Activated T-cell treated with anti-CD3 and anti-CD28 coated beads for 4 hours (primary cell): Measurements from ENCODE around the gene SIPA1L3.
"Not testable (repeated sequence)": the region's sequence is repeated elsewhere in the genome, so short reads cannot be mapped to it uniquely, and the experiment has no call there.

Experiments used
- DNase-seq: peaks from one replicate; pipeline ENCODE4 v3.0.0-alpha.2; 2020

Gene SIPA1L3

DNA sequence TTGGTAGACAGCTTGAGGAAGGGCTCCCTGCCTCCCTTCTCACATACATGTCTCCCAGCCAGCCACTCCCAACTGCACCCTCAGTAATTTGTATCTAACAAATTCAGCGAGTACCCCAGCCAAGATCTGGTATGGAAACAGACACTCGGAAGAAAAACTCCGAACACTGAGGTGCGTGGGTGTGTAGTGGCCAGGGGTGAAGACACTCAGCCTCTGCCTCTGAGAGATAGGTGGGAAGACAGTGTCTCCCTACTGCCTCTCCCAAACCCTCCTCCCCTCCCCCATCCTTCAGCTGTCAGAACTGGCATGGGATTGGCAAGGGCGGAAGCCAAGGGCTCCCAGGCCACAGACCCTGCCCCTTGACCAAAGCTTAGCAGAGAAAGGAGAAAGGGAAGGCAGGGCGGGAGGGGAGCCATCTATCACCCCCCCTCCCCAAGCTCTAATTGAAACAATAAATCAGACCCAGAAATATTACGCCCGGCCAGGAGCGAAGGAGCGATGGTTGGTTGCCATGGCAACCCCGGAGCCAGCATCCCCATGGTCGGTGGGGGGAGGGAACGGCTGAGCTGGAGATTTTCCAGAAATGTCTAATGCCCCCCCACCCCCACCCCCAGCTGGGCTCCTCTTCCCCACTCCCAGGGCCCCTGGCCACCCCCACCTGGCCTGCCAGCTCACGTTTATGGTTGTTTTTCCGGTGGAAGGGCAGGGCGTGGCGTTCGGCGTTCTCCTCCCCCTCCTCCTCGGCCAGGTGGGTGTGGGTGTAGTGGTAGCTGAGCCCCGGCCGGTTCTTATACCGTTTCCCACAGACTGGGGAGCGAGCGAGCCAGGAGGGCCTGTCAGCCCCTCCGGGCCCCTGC lies 310.0 kb downstream of the SIPA1L3 start:
- DNase-seq, result no peak

DNA sequence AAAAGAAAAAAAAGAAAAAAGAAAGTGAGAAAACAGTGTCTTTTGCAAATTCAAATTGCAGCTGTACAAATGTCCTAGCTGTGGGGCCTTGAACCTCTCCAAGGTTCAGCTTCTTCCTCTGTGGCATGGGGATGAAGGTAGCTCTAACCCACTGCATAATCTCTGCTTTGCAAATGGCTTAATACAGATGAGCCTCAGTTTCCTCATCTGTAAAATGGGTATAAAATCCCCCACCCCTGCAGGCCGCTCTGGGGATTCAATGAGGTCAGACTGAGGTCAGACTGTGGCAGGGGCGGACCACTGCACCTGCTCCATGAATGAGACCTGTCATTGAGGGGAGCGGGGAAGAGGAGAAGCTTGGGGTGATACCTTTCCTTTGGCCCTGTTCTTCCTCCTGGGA lies 311.2 kb downstream of the SIPA1L3 start:
- DNase-seq, result no peak

DNA sequence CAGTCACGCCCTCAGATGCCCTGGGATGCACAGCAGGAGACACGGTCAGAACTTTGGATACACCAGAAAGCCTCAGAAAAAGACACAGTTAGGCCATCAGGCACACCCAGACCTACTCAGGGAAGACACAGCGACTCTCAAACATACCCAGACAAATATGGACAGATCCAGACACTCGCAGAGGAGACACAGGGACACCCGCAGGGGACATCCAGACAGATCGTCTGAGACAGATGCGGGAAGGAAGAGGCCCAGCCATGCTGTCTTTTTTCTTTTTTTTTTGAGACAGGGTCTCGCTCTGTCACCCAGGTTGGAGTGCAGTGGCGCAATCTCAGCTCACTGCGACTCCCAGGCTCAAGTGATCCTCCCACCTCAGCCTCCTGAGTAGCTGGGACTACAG lies 312.2 kb downstream of the SIPA1L3 start:
- no peak for DNase-seq

DNA sequence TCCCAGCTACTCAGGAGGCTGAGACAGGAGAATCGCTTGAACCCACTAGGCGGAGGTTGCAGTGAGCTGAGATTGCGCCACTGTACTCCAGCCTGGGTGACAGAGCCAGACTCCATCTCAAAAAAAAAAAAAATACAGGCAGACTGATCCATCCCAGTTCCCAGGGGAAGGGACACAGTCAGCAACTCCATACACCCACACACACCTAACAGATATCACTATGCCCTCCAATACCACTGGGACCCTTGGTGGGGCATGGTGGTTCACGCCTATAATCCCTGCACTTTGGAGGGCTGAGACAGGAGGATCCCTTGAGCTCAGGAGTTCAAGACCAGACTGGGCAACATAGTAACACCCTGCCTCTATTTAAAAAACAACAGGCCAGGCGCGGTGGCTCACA lies 314.4 kb downstream of the SIPA1L3 start:
- no peak for DNase-seq

DNA sequence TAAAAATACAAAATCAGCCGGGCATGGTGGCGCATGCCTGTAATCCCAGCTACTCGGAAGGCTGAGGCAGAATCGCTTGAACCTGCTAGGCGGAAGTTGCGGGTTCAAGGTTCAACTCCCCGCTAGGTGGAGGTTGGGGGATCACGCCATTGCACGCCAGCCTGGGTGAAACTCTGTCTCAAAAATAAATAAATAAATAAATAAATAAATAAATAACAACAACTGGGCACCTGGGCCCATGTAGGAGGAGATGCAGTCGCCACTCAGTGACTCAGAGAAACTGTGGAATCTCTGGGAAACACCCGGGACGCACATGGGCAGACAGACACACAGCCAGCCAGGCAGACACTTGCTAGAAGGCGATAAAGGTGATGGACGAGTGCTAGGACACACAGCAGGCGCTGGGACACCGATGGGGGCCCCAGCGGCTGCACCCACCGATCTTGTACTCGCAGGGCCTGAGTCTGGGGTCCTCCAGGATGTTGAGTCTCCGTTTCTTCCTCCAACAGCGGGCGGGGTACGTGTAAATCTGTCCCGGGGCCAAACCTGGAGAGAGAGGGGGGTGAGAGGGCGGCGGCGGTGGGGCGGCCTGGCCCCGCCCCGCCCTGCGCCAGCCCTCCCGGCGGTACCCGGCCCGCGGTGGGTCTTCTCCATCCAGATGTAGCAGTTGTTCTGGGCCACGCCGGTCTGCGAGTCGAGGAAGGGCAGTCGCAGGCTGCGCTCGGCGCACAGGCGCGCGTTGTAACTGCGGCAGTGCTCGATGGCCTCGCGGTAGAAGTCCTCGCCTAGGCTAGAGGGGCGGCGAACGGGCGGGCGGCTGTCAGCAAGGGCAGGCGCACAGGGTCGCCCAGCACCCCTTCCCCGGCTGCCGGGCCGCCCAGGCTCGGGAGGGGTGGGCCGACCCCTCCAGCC lies 315.2 kb downstream of the SIPA1L3 start:
- DNase-seq, result no peak

DNA sequence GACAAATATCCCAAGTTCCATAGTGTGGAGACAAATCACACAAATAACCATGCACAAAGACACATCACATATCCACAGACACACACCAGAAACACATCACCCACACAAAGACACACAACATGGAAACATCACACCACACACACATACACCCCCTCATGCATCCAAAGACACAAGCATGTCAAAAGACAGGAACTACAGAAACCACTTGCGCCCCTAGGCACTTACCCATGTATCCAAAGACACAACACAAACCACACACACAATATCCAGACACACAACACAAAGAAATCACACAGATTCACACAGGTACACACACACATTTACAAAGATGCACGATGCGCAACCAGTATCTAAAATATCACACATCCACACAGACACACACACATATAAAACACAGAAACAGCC lies 316.1 kb downstream of the SIPA1L3 start:
- no peak for DNase-seq

DNA sequence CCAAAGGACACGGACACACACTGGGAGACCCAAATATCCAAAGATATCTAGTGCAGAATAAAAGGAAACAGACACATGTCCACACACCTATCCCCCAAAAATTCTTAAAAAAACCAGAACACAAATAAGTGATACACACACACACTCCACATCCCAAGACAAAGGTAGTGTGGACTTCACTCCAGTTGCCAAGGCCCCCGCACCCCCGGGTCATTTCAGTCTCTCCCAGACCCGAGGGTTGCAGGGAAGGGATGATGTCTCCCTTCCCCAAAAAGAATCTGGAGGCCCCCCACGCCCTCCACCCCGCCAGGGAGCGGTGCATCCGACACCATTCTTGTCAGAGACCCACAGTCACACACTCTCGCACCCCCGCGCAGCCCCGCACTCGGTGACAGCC lies 316.6 kb downstream of the SIPA1L3 start:
- DNase-seq, result no peak

DNA sequence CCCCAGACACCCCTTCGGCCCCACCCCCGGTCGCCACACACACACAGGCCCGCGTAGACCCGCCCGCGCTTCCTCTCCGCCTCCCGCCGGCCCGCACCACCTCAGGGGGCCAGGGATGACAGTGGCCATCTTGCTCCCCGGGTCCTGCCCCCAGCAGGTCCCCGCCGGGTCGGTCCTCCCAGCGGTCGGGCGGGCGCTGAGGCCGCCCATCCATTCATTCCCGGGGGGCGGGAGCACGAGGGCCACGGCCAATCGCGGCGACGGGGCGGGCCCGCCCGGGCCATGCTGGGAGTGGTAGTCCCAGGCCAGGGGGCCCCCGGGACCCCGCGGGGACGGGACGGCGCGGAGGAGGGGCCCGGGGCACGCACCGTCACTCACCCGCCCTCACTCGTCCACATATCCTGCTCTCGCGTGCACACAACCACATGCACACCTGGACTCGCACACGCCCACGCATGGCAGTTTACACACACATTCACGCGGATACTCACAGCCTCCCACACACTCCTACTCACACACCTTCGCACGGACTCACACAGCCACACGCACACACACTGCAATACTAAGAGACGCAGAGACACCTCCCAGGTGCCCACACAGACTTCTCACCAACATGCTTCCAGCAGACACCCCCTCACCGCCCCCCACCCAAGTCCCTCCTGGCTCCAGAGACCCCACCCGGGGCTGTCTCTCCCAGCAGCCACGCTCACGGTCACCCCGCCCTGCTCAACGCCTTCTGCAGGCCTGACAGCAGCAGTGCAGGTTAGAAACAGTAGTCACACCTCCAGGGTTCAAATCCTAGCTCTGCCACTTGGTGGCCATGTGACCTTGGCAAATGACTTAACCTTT lies 317.2 kb downstream of the SIPA1L3 start, which contains the start of gene DPF1:
DPF1 (minus strand) TSS at position 209 of the 849 bp plus-strand sequence; CDS start at position 129, 80 bp downstream.
- DNase-seq, result peak; percentile 38

DNA sequence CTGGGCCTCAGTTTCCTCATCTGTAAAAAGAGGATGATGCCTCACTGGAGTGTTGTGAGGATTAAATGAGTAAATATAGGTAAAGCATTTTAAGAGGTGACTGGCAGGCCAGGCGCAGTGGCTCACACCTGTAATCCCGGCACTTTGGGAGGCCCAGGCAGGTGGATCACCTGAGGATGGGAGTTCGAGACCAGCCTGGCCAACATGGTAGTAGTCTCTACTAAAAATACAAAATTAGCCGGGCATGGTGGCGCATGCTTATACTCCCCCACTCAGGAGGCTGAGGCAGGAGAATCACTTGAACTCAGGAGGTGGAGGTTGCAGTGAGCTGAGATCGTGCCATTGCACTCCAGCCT lies 317.8 kb downstream of the SIPA1L3 start:
- DNase-seq, result not testable (repeated sequence)

DNA sequence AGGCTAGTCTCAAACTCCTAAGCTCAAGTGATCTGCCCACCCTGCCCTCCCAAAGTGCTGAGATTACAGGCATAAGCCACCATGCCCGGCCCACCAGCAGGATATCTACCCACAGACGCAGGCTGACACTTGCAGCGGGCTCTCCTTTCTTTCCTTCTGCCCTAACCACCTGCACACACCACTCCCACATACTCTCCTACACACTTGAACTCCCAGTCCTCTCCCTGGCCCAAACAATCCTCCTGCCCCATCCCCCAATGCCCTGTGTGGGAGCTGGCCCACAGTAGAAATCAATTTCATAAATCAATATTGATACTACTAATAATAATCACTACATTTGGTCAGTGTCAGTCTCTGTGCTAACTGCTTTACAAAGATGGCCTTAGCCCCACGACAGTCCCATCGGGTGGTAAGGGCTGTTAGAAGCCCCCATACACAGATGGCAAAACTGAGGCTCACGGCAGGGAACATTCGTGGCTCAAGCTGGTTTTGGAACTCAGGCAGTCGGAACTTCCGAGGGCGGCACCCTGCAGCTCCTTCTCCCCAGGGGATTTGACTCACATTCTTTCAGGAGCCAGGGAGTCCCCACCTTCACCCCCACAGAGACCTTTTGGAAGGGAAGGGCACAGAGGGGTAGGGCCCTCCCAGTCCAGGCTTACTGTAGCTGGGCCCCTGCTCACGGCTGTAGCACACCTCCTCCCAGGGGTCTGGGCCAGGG lies 320.4 kb downstream of the SIPA1L3 start:
- no peak for DNase-seq

DNA sequence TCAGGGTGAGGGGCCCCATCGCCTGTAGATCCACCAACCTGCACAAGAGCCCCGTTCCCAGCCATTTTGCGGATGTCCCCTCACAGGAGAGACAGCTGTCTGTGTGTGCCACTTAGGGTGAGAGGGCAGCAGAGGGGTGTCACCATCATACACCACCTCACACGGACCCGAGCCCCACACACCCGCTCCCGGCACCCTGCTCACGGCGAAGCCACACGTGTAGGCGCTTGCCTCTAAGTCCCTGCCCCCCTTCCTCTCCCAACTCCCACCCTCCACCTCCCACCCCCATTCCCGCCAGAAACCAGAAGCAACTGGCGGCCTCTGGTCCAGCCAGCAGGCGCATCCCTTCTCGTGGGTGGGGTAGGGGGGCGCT lies 321.0 kb downstream of the SIPA1L3 start:
- DNase-seq, result no peak

DNA sequence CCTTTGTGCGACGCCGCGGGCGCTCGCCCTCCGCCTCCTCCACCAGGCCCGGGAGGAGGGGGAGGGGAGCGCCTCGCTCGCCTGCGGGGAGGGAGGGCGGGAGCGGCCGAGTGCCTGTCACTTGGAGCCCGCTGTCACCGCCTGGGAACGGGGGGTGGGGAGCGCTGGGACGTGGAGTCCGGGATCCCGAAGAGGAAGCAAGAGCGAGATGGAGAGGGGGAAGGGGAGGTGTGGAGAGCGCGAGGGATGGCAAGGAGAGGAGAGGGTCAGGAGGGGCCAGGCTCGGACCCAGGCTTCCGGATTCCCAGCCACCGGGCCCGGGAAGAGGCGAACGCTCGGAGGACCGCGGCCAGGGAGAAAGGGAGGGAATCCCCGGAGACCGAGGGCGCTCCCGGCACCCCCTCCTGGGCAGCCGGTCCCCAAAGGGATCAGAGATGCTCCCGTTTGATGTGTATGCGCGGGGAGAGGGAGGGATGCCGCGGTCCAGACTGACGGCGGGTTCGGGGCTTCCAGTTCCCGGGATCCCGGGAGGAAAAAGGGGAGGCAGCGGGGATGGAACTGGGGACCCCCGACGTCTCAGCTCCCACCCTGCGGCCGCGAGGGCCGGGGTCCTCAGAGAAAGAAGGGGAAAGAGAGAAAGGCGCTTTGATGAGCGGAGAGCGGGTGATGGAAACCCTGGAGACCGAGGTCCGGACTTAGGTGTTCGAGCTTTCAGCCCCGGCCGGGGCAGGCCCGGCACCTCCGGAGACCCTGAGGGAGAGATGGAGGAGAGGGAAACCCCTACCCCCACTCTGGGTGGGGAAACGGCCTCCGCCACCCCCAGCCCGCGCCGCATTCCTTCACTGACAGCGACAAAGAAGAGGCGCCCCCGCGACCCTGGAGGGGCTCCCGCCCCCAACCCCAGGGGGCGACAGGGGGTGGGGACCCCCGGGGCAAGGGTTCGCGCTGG lies 321.8 kb downstream of the SIPA1L3 start:
- no peak for DNase-seq

DNA sequence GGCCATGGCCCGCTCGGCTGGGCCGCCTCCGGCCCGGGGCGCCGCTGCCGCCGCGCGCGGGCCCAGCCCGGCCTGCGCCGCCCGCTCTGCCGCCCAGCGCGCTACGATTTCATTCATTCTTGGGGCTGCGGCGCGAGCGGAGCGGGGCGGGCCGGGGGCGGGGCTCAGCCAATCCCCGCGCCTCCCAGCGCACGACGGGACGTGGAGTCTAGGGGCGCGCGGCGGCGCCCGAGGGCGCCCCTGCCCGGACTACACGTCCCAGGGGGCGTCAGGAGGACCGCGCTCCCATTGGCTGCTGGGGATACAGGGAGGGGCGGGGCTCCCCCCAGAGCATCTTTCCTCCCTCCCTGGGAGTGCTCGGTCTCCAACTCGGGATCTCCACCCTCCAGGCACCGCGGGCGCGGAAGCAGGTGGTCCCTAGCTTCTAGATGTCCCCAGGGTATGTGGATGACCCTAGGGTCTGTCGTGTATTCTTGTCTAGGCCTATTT lies 322.6 kb downstream of the SIPA1L3 start:
- DNase-seq, result peak; percentile 28

DNA sequence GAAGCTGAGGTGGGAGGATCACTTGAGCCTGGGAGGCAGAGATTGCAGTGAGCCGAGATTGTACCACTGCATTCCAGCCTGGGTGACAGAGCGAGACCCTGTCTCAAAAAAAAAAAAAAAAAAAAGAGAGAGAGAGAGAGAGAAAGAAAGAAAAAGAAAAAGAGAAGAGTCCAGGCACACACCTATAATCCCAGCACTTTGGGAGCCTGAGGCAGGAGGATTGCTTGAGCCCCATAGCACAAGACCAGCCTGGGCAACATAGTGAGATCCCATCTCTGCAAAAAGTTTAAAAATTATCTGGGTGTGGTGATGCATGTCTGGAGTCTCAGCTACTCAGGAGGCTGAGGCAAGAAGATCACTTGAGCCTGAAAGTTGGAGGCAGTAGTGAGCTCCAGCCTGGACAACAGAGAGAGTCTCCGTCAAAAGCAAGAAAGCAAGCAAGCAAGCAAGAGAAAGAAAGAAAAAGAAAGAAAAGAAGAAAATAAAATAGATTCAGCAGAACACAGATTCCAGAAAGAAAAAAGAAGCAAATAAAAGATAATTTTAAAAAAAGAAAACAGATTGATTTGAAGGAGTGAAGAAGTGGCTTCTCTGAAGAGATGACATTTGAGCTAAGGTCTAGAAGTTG lies 323.6 kb downstream of the SIPA1L3 start:
- not testable (repeated sequence) for DNase-seq

DNA sequence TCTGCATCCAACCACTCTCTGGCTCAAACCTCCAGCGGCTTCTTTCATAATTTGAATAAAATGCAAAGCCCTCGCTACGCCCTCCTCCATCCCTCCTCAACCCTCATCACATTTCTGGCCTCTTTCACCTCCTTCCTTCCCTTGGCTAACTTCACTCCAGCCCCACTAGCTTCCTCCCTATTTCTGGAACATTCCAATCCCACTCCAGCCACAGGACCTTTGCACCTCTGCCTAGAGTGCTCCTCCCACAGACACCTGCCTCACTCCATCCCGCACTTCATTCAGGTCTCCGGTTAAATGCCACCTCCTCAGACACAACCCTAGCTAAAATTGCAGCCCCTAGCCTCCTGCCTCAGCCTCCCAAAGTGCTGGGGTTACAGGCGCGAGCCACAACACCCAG lies 324.9 kb downstream of the SIPA1L3 start:
- no peak for DNase-seq

DNA sequence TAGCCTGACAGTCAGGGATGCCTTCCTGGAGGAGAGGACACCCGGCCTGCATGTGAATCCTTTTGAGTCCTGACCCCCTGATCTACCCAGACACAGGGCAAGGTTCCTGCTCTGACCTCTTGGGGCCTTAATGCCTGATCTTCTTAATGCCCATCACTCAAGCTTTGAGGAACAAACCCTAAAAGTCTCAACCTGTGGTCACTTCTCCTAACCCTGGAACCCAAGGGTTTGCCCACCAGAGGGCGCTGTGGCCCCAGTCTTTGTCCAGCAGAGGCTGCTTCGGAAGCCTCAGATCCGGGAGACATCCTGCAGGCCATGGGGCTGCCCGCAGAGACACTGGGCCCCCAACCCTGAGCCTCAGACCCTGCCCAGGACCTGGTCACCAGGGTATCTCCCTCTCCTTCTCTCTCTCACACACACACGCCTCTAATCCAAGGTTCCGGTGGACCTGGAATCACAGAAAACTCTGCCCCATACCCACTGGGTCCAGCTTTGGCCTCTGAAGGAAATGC lies 326.8 kb downstream of the SIPA1L3 start:
- DNase-seq, result peak; percentile 59

DNA sequence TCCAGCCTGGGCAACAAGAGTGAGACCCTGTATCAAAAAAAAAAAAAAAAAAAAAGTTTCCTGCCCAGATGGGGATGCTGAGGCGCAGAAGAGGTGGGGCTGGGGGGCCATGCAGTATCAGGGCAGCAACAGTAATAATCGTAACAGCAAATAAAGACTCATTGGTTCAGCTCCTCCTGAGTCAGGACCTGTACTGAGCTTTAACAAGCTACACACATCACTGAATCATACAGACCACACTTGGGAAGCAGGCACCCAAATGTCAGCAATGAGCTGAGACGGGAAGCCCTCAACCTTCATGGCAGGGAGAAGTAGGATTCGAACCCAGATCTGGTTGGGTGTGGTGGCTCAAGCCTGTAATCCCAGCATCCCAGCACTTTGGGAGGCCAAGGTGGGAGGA lies 327.6 kb downstream of the SIPA1L3 start:
- DNase-seq, result no peak

DNA sequence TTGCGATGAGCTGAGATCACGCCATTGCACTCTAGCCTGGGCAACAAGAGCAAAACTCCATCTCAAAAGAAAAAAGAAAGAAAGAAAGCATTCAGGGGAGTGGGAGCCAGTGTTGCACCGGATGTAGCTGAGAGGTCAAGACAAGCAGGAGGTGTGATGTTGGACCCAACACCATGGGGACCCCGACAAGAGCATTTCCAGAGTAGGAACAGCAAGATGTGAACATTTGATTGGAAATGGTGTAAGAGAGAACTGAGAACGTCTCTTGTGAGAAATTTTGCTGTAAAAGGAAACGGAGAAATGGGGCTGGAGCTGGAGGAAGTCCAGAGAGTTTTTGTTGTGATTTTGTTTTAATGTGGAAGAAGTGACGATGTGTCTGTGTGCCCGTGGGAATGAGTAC lies 332.8 kb downstream of the SIPA1L3 start:
- no peak for DNase-seq

DNA sequence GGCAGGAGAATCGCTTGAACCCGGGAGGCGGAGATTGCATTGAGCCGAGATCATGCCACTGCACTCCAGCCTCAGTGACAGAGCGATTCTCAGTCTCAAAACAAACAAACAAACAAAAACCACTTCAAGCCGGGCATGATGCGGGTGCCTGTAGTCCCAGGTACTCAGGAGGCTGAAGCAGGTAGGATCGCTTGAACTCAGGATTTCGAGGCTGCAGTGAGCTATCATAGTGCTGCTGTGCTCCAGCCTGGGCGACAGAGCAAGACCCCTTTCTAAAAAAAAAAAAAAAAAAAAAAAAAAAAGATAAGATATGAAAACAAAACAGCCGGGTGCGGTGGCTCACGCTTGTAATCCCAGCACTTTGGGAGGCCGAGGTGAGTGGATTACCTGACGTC lies 336.3 kb downstream of the SIPA1L3 start:
- no peak for DNase-seq

DNA sequence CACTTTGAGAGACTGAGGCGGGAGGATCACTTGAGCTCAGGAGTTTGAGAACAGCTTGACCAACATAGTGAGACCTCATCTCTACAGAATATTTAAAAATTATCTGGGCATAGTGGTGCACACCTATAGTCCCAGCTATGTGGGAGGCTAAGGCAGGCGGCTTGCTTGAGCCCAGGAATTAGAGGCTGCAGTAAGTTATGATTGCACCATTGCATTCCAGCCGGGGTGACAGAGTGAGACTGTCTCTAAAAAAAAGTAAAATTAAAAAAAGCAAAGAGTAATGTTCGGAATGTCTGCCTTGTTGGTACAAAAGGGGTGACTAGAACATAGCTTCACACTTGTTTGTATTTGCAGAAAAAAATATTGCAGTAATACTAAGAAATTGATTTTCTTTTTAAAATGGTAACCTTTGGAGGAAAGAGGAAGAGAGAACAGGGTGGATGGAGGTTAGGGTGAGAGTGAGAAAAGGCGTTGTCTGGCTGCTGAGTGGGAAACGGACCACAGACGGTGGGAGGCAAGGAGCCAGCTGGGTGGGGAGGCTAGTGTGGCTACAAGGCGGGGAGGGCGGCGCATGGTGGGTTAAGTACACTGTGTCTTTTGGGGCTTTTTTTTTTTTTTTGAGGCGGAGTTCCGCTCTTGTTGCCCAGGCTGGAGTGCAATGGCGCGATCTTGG lies 339.0 kb downstream of the SIPA1L3 start:
- DNase-seq, result no peak
